Right lung (tissue), 5 donors: ENCODE measurements around the gene G6PC1. TPM values are rescaled to one million over a fixed set of nuclear protein-coding genes. Genes with fewer than 3 reads are reported as not detected.

Experiments
- DNase-seq, 2 donors: peaks; one replicate each; pipeline ENCODE4 v3.0.0-alpha.2; 2013
- polyA plus RNA-seq, 5 donors: library from polyadenylated mRNA; unstranded; fragments of 120-200 nt; gene quantifications; one replicate each; pipeline versions ENCODE4 v1.2.1 to v1.2.3, GENCODE V29; 2013; ENCODE audit warnings: inconsistent platforms in 1 of 5, low replicate concordance in 1 of 5; ENCODE audit not compliant: insufficient read length in 5 of 5, insufficient read depth in 1 of 5

Gene G6PC1
- polyA plus RNA-seq, 5 donors = 0.04 to 0.12 (median 0.05) TPM; not detected in 1

DNA sequence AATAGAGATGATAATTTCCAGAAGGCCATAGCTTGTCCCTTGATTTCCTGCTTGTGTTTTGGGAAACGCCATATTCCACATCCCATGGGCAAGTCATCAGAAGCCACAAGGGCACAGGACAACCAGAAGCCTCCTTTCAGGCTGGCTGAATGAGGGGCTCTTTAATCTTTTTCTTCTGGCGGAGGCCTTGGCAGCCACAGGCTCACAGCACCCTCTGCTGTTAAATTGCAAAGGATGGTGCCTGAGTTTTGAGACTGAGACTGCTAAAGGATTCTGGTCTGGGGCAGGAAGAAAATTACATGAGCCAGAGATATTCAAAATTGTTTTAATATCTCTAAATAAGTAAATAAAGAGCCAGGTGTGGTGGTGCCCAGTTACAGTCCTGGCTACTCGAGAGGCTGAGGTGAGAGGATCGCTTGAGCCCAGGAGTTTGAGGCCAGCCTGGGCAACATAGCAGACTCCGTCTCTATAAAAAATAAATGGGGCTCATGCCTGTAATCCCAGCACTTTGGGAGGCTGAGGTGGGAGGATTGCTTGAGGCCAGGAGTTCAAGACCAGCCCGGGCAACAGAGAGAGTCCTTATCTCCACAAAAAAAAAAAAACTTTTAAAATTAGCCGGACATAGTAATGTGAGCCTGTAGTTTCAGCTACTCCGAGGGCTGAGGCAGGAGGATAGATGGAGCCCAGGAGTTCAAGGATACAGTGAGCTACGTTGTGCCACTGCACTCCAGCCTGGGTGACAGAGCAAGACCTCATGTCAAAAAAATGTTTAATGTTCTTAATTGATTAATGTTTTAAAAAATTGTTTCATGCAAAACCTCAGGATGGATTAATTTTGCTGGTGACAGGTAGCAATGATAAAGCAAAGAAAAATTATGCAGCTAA, 37.4 kb downstream of the G6PC1 start:
- DNase-seq = peak in 1 of 2 donors; percentile 54

- no peak for DNase-seq
These were observed 43.6 kb downstream of the G6PC1 start for GRCh38 chr17:42944211-42944610.

DNA sequence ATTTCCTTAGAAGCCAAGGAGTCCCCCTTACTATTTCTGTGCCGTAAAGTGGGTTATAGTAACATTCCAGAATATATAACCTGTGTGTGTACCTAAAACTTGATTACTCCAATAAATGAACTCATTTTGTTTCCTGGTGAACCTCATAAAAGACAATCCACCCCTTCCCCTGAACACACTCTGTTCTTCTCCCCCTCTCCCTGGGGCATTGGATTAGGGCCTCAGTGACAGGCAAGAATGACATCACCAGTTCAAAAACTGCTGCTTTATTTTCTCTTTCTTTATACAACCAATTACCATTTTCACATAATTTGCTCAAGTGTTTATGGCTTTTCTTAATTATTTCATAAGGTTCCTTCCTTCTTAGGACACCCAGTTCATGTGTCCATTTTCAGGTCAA, 46.2 kb downstream of the G6PC1 start:
- no peak for DNase-seq

DNA sequence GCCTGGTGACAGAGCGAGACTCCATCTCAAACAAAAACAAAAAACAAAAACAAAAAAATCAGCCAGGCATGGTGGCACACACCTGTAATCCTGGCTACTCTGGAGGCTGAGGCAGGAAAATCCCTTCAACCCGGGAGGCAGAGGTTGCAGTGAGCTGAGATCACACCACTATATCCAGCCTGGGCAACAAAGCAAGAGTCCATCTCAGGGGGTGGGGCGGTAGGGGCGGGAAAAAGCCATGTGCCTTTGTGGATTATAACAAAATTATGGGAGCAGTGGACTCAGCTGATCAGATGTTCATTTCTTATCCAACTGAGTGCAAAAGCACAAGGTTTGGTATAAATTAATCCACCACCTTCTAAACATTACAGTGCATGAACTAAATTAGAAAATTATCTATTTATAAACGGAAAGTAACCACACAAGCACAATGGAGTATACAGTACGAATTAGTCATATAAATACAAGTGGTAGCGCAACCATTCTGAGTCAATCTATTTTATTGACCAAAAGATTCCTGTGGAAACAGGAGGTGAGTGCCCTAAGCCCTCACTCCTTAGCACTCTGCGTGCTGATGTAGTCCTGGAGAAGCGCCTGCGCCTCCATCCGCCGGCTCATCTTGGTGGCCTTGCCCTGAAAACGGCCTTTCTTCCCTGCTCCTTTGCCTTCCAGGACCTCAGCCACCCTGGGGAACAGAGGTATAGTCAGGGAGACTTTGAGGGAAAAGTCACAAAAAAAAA, 49.6 kb downstream of the G6PC1 start:
- DNase-seq = no peak

Other genes with a start within 250 kb of the G6PC1 start
- 10 to 100 TPM; 25.6 to 44.0 (median 30.0) TPM for gene TUBG2, start 241.5 kb upstream of the G6PC1 start, polyA plus RNA-seq
- 10 to 100 TPM; 23.9 to 58.4 (median 34.9) TPM for gene PLEKHH3, start 223.8 kb upstream of the G6PC1 start, polyA plus RNA-seq
- 1 to 10 TPM in 2 of 5 donors, under 1 TPM in 3; 0.87 to 1.8 (median 0.97) TPM for gene CCR10, start 219.0 kb upstream of the G6PC1 start, polyA plus RNA-seq
- 10 to 100 TPM in 2 of 5 donors, 1 to 10 TPM in 3; 7.0 to 13.8 (median 9.5) TPM for gene CNTNAP1, start 218.3 kb upstream of the G6PC1 start, polyA plus RNA-seq
- gene EZH1, start 155.8 kb upstream of the G6PC1 start, polyA plus RNA-seq = 10 to 100 TPM; 27.1 to 51.7 (median 37.1) TPM
- 100 to 1,000 TPM; 155 to 221 (median 188) TPM for gene RAMP2, start 139.6 kb upstream of the G6PC1 start, polyA plus RNA-seq
- 10 to 100 TPM; 66.5 to 77.3 (median 74.6) TPM for gene VPS25, start 127.3 kb upstream of the G6PC1 start, polyA plus RNA-seq
- gene WNK4, start 120.2 kb upstream of the G6PC1 start, polyA plus RNA-seq = 1 to 10 TPM in 4 of 5 donors, under 1 TPM in 1; 0.82 to 2.1 (median 1.6) TPM
- 10 to 100 TPM; 83.6 to 96.6 (median 86.7) TPM for gene COA3, start 102.1 kb upstream of the G6PC1 start, polyA plus RNA-seq
- 1 to 10 TPM; 2.3 to 3.2 (median 2.9) TPM for gene CNTD1, start 101.9 kb upstream of the G6PC1 start, polyA plus RNA-seq
- gene BECN1, start 76.5 kb upstream of the G6PC1 start, polyA plus RNA-seq = 10 to 100 TPM; 53.9 to 79.4 (median 68.0) TPM
- gene PSME3, start 67.4 kb upstream of the G6PC1 start, polyA plus RNA-seq = 10 to 100 TPM; 65.8 to 81.2 (median 74.9) TPM
- 1 to 10 TPM; 1.8 to 3.1 (median 2.6) TPM for gene AOC2, start 56.2 kb upstream of the G6PC1 start, polyA plus RNA-seq
- 100 to 1,000 TPM; 116 to 203 (median 162) TPM for gene AOC3, start 49.6 kb upstream of the G6PC1 start, polyA plus RNA-seq
- 10 to 100 TPM; 60.1 to 83.9 (median 66.5) TPM for gene AARSD1, start 63.7 kb downstream of the G6PC1 start, polyA plus RNA-seq
- 1 to 10 TPM; 1.8 to 5.2 (median 2.1) TPM for gene PTGES3L, start 79.3 kb downstream of the G6PC1 start, polyA plus RNA-seq
- 10 to 100 TPM; 10.1 to 12.6 (median 10.6) TPM for gene RUNDC1, start 79.8 kb downstream of the G6PC1 start, polyA plus RNA-seq
- 1,000 to 10,000 TPM; 1,519 to 2,134 (median 1,704) TPM for gene RPL27, start 97.6 kb downstream of the G6PC1 start, polyA plus RNA-seq
- gene IFI35, start 106.0 kb downstream of the G6PC1 start, polyA plus RNA-seq = 10 to 100 TPM; 14.6 to 20.5 (median 16.0) TPM
- gene VAT1, start 121.6 kb downstream of the G6PC1 start, polyA plus RNA-seq = 100 to 1,000 TPM; 105 to 148 (median 128) TPM
- 1 to 10 TPM; 1.6 to 2.2 (median 1.9) TPM for gene RND2, start 124.4 kb downstream of the G6PC1 start, polyA plus RNA-seq
- gene BRCA1, start 224.6 kb downstream of the G6PC1 start, polyA plus RNA-seq = 10 to 100 TPM; 10.4 to 24.6 (median 17.4) TPM